Stimulated activated CD4-positive, alpha-beta T cell treated with anti-CD3 and anti-CD28 coated beads, Interleukin-15, amount 100 ng/mL, for 1 hour (primary cell): ENCODE measurements around the gene LMOD3.

Source experiments
- DNase-seq, 2 donors: peaks; one replicate each; pipeline ENCODE4 v3.0.0-alpha.2; 2020; ENCODE audit warnings: low read depth in 1 of 2, low spot score in 1 of 2

The LMOD3 gene

DNA sequence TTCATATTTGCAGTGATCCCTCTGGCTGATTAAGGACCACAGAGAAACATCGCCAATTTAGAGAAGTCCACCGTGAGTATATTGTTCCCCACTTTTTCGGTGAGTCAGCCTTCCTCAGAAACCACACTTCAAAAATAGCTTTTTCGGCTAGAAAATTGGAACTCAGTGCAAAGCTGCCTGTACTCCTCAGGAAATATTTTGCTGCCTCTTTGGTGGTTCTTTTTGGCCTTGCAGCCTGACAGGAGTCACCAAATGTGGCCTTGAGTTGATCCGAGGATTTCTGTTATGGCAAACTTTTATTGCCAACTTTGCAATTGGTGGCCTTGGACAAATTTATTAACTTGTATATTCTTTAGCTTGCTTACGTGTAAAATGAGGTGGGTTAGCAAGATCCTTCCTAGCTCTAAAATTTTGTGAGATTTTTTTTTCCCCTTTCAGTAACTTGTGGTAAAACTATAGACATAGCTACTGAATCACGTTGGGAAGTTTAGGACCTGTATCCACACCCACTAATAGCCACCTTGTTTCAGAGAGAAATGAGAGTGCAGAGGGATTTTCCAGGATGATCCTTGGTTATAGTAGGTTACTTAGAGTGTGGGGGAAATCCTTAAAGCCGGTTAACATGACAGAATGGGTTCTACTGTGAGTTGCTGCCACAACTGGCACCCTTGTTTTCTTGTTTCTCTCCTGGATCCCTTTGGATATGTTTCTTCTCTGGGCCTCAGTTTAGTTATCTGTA, 27.8 kb downstream of the LMOD3 start:
- DNase-seq, result no peak

GRCh38 chr3:69092030-69092516, 30.3 kb downstream of the LMOD3 start:
- no peak for DNase-seq

DNA sequence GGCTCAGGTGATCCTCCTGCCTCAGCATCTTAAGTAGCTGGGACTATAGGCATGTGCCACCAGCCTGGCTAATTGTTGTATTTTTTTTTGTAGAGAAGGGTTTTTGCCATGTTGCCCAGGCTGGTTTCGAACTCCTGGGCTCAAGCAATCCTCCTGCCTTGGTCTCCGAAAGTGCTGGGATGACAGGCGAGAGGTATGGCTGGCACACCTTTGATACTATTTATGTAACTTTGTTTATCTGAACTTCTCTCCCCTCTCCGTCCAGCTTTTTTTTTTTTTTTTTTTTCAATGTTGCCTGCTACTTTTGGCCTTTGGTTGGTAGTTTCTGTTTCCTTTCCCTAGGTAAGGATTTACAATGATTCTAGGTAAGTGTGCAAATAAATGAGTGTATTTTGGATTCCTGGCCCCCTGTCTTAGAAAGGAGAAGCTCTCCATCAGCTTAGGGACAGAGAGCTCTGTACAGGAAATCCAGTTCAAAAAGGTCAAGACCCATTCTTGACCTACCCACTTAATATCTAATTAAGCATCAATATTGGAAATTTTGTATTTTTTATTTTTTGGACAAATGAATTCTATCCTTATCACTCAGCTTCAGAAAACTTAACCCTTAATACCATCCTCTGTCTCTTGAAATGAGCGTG, 30.9 kb downstream of the LMOD3 start:
- DNase-seq, result no peak

- no peak for DNase-seq
Observed at GRCh38 chr3:69090021-69090420, 32.4 kb downstream of the LMOD3 start.

GRCh38 chr3:69088063-69088462, 34.3 kb downstream of the LMOD3 start:
- DNase-seq, result no peak

GRCh38 chr3:69087030-69087791, 35.2 kb downstream of the LMOD3 start:
- no peak for DNase-seq

GRCh38 chr3:69085833-69086722, 36.3 kb downstream of the LMOD3 start:
- DNase-seq, result peak in 1 of 2 donors; percentile 65

DNA sequence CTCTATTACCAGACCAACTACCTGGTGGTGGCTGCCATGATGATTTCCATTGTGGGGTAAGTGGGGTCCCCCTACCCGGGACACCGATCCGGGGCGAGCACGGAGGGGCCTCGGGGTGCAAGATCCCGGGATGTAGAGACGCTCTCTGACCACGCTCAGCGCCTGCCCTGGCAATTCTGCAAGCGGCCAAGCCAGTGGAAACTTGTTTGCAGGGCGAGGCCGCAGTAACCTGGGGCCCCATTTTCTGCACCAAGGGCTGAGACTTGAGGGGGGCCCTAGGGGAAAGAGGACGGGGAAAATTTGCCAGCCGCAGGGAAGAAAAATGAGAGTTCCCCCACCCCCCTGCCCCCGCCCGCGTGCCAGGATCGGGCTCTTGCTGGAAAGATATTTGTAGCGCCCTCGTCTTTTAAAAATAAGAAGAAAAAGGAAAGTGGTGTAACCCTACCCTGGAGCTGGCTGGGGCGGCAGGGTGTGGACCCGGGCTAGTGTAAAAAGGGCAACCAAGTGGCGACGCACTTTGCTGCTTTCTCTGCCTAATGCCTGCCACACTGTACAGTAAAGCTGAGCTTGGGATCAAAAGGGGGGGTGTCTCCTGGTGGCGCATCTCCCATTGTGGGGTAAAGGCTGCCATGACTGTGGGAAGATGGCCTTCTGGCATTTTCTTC, 37.1 kb downstream of the LMOD3 start:
- DNase-seq, result no peak

GRCh38 chr3:69084326-69085167, 37.8 kb downstream of the LMOD3 start, which contains the start of gene ARL6IP5:
Gene ARL6IP5, plus strand, starts transcription at chr3:69084937. Its CDS starts 111 bp downstream, at chr3:69085048.
- peak; percentile 75 to 76 for DNase-seq

DNA sequence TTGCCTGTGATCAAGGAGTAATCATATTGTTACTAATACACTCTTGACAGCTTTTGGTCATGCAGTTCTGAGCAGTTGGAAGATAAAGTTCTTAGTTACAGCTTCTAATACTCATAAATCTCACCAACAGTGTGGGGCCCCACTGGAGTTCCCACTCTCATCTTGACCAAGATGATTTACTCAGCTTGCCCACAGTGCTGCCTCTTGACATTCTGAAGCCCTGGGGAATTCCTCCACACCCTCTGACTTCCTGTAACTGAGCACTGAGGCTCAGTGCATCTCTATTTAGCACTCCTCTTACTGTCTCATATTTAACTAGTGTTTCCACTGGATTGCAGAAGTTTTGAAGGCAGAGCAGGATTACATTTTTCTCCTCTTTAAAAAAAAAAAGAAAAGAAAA, 39.6 kb downstream of the LMOD3 start:
- peak in 1 of 2 donors; percentile 24 for DNase-seq

GRCh38 chr3:69082361-69082760, 40.0 kb downstream of the LMOD3 start:
- no peak for DNase-seq

GRCh38 chr3:69081583-69082262, 40.7 kb downstream of the LMOD3 start:
- no peak for DNase-seq

- peak; percentile 76 to 91 for DNase-seq
Observed at GRCh38 chr3:69080233-69080920, 42.0 kb downstream of the LMOD3 start, which contains the start of gene UBA3. Gene UBA3, minus strand, starts transcription at chr3:69080365. Its CDS starts 12 bp downstream, at chr3:69080353.

GRCh38 chr3:69079269-69080159, 42.9 kb downstream of the LMOD3 start:
- DNase-seq, result no peak

- no peak for DNase-seq
Observed at GRCh38 chr3:69072928-69073327, 49.5 kb downstream of the LMOD3 start.

- DNase-seq, result no peak
Observed at GRCh38 chr3:69066121-69066520, 56.3 kb downstream of the LMOD3 start.
